ENCODE data around the gene PARL. TPM values are rescaled to one million over a fixed set of nuclear protein-coding genes. Genes with fewer than 3 reads are reported as not detected.
A peak's percentile ranks its signal among the peaks of the same experiment; 100 is the strongest.

The PARL gene
- total and polyA plus RNA-seq, 2 of the 13 experiments (the other 11 are each of a cell fraction or from before 2014, with no cell fraction given), result 46.3 to 58.6 TPM

DNA sequence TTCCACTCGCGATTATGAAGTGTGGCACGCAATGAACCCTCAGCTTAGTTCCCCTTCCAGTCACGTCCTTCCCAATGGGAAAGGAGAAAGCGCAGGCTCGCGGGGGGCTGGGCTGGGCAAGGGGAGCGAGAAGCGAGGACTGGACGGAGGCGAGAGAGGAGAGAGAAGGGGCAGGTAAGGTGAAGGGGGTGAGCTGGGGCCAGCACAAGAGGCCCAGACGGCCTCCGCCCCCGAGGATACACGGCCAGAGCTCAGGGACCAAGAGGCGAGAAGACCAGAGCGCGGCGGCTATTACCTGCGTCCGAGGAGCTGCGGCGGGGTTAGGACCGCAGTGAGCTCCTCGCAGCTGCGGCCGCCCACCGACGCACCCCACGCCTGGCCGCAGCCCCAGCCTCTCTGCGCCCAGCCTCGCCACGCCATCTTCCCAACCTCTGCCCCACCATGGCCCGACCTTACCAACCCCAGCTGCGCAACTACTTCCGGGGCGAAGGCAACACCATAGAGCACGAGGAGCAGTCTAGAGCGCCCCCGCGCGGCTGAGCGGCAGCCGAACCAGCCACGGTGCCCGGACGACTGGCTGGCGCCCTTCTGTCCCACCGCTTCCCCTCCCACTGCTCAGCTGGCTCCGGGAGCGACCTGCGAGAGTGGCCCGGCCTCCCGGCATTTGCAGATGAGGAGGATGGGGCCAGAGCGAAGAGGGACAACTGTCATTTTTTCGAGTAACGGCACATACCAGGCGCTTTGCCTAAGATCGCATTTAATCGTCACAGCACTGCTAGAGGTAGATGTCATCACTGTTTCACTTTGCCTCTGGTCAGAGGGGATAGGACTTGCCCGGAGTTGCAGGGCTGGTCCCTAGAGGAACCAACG is at the start of gene PARL (continued):
- TF ChIP-seq, protein P1, sequence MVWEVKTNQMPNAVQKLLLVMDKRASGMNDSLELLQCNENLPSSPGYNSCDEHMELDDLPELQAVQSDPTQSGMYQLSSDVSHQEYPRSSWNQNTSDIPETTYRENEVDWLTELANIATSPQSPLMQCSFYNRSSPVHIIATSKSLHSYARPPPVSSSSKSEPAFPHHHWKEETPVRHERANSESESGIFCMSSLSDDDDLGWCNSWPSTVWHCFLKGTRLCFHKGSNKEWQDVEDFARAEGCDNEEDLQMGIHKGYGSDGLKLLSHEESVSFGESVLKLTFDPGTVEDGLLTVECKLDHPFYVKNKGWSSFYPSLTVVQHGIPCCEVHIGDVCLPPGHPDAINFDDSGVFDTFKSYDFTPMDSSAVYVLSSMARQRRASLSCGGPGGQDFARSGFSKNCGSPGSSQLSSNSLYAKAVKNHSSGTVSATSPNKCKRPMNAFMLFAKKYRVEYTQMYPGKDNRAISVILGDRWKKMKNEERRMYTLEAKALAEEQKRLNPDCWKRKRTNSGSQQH (CRISPR knock-in tag; IDR thresholded peaks at IDR 0.05; ENCODE audit: low read depth), result peak; percentile 69; the same call in 1 of the 2 replicates
- TF ChIP-seq, protein P2, sequence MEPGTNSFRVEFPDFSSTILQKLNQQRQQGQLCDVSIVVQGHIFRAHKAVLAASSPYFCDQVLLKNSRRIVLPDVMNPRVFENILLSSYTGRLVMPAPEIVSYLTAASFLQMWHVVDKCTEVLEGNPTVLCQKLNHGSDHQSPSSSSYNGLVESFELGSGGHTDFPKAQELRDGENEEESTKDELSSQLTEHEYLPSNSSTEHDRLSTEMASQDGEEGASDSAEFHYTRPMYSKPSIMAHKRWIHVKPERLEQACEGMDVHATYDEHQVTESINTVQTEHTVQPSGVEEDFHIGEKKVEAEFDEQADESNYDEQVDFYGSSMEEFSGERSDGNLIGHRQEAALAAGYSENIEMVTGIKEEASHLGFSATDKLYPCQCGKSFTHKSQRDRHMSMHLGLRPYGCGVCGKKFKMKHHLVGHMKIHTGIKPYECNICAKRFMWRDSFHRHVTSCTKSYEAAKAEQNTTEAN (CRISPR knock-in tag; conservative IDR thresholded peaks at IDR 0.05), result no peak
- TF ChIP-seq ZNF24 (IDR thresholded peaks at IDR 0.05), result no peak
- no peak for TF ChIP-seq PAF1 (CRISPR knock-in tag; IDR thresholded peaks at IDR 0.05)
- no peak for TF ChIP-seq ZNF251 (CRISPR knock-in tag; IDR thresholded peaks at IDR 0.05)
- no peak; the same call in 1 of the 2 replicates for TF ChIP-seq NFRKB (IDR thresholded peaks at IDR 0.05)
- TF ChIP-seq FOXA1 (IDR thresholded peaks at IDR 0.05), result no peak
- 0 out of 2 replicates have a peak, but pooled peaks have one; percentile 48 for TF ChIP-seq FOXA1 (CRISPR knock-in tag; IDR thresholded peaks at IDR 0.05)
- TF ChIP-seq, protein P3, sequence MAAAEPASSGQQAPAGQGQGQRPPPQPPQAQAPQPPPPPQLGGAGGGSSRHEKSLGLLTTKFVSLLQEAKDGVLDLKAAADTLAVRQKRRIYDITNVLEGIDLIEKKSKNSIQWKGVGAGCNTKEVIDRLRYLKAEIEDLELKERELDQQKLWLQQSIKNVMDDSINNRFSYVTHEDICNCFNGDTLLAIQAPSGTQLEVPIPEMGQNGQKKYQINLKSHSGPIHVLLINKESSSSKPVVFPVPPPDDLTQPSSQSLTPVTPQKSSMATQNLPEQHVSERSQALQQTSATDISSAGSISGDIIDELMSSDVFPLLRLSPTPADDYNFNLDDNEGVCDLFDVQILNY (CRISPR knock-in tag; conservative IDR thresholded peaks at IDR 0.05), result 0 out of 2 replicates have a peak, but pooled peaks have one; percentile 31
- TF ChIP-seq RFXANK (CRISPR knock-in tag; IDR thresholded peaks at IDR 0.05), result no peak
- TF ChIP-seq ZNF563 (CRISPR knock-in tag; IDR thresholded peaks at IDR 0.05), result peak; percentile 87; the same call in 1 of the 2 replicates
- TF ChIP-seq HOXA3 (CRISPR knock-in tag; IDR thresholded peaks at IDR 0.05), result peak; percentile 97
- no peak for TF ChIP-seq SOX6 (IDR thresholded peaks at IDR 0.05)
- TF ChIP-seq SOX6 (CRISPR knock-in tag; IDR thresholded peaks at IDR 0.05), result peak; percentile 75; the same call in 1 of the 2 replicates
- no peak for TF ChIP-seq JUN (CRISPR knock-in tag; IDR thresholded peaks at IDR 0.05)
- TF ChIP-seq, protein P4, sequence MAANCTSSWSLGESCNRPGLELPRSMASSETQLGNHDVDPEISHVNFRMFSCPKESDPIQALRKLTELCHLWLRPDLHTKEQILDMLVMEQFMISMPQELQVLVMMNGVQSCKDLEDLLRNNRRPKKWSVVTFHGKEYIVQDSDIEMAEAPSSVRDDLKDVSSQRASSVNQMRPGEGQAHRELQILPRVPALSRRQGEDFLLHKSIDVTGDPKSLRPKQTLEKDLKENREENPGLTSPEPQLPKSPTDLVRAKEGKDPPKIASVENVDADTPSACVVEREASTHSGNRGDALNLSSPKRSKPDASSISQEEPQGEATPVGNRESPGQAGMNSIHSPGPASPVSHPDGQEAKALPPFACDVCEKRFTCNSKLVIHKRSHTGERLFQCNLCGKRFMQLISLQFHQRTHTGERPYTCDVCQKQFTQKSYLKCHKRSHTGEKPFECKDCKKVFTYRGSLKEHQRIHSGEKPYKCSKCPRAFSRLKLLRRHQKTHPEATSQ (CRISPR knock-in tag; IDR thresholded peaks at IDR 0.05; ENCODE audit: borderline replicate concordance), result peak; percentile 81; the same call in 1 of the 2 replicates
- peak; percentile 73 for TF ChIP-seq MED1 (CRISPR knock-in tag; IDR thresholded peaks at IDR 0.05)
- no peak for TF ChIP-seq ZNF3 (CRISPR knock-in tag; IDR thresholded peaks at IDR 0.05)
- TF ChIP-seq ZNF709 (CRISPR knock-in tag; IDR thresholded peaks at IDR 0.05), result peak; percentile 83; the same call in 1 of the 2 replicates
- peak; percentile 96 for TF ChIP-seq THAP11 (CRISPR knock-in tag; IDR thresholded peaks at IDR 0.05)
- TF ChIP-seq, protein P5, sequence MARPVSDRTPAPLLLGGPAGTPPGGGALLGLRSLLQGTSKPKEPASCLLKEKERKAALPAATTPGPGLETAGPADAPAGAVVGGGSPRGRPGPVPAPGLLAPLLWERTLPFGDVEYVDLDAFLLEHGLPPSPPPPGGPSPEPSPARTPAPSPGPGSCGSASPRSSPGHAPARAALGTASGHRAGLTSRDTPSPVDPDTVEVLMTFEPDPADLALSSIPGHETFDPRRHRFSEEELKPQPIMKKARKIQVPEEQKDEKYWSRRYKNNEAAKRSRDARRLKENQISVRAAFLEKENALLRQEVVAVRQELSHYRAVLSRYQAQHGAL (CRISPR knock-in tag; IDR thresholded peaks at IDR 0.05; ENCODE audit: not compliant biosample characterization), result no peak
- TF ChIP-seq SUZ12 (IDR thresholded peaks at IDR 0.05; ENCODE audit: low read depth, low read length), result no peak
- TF ChIP-seq KMT2B (CRISPR knock-in tag; IDR thresholded peaks at IDR 0.05), result peak; percentile 97
- peak; percentile 42 for TF ChIP-seq RBM39 (IDR thresholded peaks at IDR 0.05; ENCODE audit: low read depth, low read length, poor library complexity, severe bottlenecking)
- TF ChIP-seq ZKSCAN5 (CRISPR knock-in tag; IDR thresholded peaks at IDR 0.05), result peak; percentile 26; the same call in 1 of the 2 replicates
- TF ChIP-seq NR2F6 (IDR thresholded peaks at IDR 0.05), result peak; percentile 63; the same call in 1 of the 2 replicates
- TF ChIP-seq NR2F6 (CRISPR knock-in tag; IDR thresholded peaks at IDR 0.05), result peak; percentile 90

Measured in HepG2 (cell line).